A172 (cell line): Measurements from ENCODE around the gene C1QTNF12. TPM values are rescaled to one million over a fixed set of nuclear protein-coding genes. Genes with fewer than 3 reads are reported as not detected.
"Not testable (repeated sequence)": the region's sequence is repeated elsewhere in the genome, so short reads cannot be mapped to it uniquely, and the experiment has no call there.

Source experiments
- DNase-seq: peaks from one replicate; pipeline ENCODE4 v3.0.0-alpha.2; 2015; ENCODE audit warnings: low spot score
- total RNA-seq: library from RNA; depleted of rRNA; stranded (reverse); fragments of >200 nt; shearing (Covaris generic); gene quantifications from 2 replicates; pipeline ENCODE4 v1.2.3, GENCODE V29; 2014; rRNA removed

Gene C1QTNF12
- total RNA-seq, 1 experiment from 2014 or later: not detected

GRCh38 chr1:1199961-1200875 is 46.3 kb downstream of the C1QTNF12 start:
- no peak for DNase-seq

DNA sequence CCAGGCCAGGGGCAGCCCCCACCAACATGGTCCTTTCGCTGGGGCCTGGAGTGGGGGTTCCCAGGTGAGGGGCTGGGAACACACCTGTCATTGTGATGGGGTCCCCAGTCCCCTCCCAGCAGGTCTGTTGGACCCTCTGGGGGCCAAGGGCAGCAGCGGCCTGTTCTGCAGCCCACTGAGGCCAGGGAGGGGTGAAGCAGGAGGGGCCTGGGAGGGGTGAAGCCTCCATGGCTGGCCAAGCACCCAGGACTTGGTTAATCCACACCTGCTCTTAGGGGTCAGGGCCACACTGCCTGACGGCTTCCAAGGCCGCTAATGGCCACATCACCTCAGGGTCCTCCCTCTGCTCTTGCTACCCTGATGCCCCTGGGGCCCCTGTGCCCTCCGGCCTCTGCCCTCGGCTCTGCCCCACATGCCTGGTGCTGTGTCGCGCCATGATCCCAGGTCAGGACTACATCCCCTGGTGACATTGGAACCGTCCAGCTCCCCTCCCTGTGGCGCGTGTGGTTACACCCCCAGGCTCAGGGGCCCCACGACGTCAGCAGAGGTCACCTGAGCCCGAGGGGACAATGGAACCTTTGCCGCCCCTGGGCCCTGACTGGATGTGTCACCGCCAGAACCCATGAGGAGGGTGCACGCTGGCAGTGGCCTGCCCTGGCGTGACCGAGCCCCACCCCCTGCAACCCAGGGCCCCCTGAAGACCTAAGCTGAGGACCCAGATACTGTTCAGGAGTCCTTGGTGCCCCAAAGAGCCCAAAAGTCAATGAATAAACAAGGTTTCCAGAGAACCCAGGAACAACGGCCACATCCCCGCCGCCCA is 47.2 kb downstream of the C1QTNF12 start:
- DNase-seq: no peak

DNA sequence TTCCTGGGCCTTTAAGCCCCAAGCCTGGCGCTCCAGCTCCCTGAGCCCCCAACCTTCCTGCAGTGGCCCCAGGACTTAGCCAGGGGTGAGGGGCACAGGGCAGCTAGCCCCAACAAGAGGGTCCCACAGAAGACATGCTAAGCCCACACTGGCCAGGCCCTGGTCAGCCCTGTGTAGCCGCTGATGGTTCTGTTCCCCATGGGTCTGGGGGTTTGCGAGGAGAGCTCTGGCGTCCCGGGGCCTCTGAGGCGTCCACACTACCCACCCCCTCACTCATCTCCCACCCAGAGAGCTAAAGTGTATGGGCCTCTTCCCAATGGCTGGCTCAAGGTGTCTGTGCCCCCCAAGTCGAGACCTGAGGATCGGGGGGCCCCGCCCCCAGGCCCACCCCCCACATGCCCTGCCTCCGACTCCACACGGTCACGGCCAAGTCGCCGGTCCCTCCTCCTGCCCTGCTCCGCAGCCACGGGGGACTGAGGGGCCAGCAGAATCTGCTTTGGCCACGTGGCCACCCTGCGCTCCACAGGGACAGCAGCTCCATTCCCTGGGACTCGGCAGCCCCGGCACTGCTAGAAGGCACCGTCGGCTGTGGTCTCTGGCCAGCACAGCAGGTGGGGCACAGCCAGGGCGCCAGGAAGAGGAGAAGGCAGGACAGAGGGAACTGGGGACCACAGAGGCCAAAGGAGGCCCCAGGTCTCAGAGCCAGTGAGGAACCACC is 47.9 kb downstream of the C1QTNF12 start:
- no peak for DNase-seq

- no peak for DNase-seq
Measured at GRCh38 chr1:1197551-1198422, 48.7 kb downstream of the C1QTNF12 start.

DNA sequence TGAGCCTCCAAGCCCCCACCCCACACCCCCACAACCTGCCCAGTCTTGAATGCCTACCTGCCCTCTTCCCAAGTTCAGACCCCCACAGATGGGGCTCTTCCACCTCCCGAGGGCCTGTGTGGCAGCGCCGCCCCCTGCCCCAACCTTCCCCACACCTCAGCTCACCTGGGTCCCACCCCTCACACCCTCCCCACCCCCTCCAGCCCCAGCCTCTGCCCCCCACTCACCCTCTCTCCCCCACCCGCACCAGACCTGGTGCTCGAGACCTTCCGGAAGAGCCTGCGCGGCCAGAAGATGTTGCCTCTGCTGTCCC is 49.4 kb downstream of the C1QTNF12 start:
- DNase-seq: no peak

- DNase-seq: no peak
Measured at GRCh38 chr1:1196431-1197187, 49.9 kb downstream of the C1QTNF12 start.

DNA sequence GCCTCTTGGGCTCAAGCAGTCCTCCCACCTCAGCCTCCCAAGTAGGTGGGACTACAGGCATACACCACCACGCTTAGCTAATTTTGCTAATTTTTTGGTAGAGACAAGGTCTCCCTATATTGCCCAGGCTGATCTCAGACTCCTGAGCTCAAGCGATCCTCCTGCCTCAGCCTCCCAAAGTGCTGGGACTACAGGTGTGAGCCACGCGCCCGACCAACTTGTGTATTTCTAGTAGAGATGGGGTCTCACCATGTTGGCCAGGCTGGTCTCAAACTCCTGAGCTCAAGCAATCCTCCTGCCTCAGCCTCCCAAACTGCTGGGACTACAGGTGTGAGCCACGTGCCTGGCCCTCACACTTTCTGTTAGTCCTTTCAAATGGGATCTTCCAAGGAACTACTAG is 50.8 kb downstream of the C1QTNF12 start:
- not testable (repeated sequence) for DNase-seq

DNA sequence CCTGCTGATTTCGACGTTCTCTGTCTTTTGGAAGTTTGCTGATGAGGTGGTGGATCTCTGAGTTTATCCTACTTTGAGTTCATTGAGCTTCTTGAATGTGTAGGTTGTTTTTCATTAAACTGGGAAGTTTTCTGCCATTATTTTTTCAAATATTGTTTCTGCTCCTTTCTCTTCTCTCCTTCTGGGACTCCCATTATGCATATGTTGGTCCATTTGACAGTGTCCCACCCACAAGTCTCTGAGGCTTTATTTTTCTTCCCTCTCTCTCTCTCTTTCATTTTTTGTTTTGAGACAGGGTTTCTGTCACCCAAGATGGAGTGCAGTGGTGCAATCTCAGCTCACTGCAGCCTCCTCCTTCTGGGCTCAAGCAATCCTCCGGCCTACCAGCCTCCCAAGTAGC is 51.8 kb downstream of the C1QTNF12 start:
- DNase-seq: no peak

Other genes starting within 250 kb of the C1QTNF12 start
- gene HES4, start 246.6 kb downstream of the C1QTNF12 start, total RNA-seq: 10.0 and 20.7 TPM in 2 replicates
- 63.5 and 100.0 TPM in 2 replicates for gene ISG15, start 233.2 kb downstream of the C1QTNF12 start, total RNA-seq
- gene AGRN, start 226.6 kb downstream of the C1QTNF12 start, total RNA-seq: 107 and 115 TPM in 2 replicates
- gene RNF223, start 172.4 kb downstream of the C1QTNF12 start, total RNA-seq: not detected in 2 replicates
- 8.2 and 10.0 TPM in 2 replicates for gene C1orf159, start 130.6 kb downstream of the C1QTNF12 start, total RNA-seq
- gene TTLL10, start 72.8 kb downstream of the C1QTNF12 start, total RNA-seq: not detected in 2 replicates
- not detected in 2 replicates for gene TNFRSF18, start 40.1 kb downstream of the C1QTNF12 start, total RNA-seq
- gene TNFRSF4, start 32.6 kb downstream of the C1QTNF12 start, total RNA-seq: not detected in 2 replicates
- gene SDF4, start 14.7 kb downstream of the C1QTNF12 start, total RNA-seq: 93.4 and 109 TPM in 2 replicates
- 30.7 and 38.8 TPM in 2 replicates for gene B3GALT6, start 14.5 kb downstream of the C1QTNF12 start, total RNA-seq
- gene UBE2J2, start 27.1 kb upstream of the C1QTNF12 start, total RNA-seq: 26.2 and 38.0 TPM in 2 replicates
- gene SCNN1D, start 33.7 kb upstream of the C1QTNF12 start, total RNA-seq: 0.83 and 0.93 TPM in 2 replicates
- 37.2 and 37.5 TPM in 2 replicates for gene ACAP3, start 61.2 kb upstream of the C1QTNF12 start, total RNA-seq
- gene PUSL1, start 61.9 kb upstream of the C1QTNF12 start, total RNA-seq: 15.6 and 17.3 TPM in 2 replicates
- gene INTS11, start 77.9 kb upstream of the C1QTNF12 start, total RNA-seq: 48.4 and 56.7 TPM in 2 replicates
- gene CPTP, start 78.1 kb upstream of the C1QTNF12 start, total RNA-seq: 17.0 and 19.5 TPM in 2 replicates
- 0.22 and 0.33 TPM in 2 replicates for gene TAS1R3, start 84.6 kb upstream of the C1QTNF12 start, total RNA-seq
- 47.7 and 58.2 TPM in 2 replicates for gene DVL1, start 102.7 kb upstream of the C1QTNF12 start, total RNA-seq
- gene MXRA8, start 111.8 kb upstream of the C1QTNF12 start, total RNA-seq: 0.24 TPM in 1 of 2 replicates, not detected in the other
- 120 and 123 TPM in 2 replicates for gene AURKAIP1, start 128.5 kb upstream of the C1QTNF12 start, total RNA-seq
- 35.6 and 43.2 TPM in 2 replicates for gene CCNL2, start 152.6 kb upstream of the C1QTNF12 start, total RNA-seq
- 117 and 151 TPM in 2 replicates for gene MRPL20, start 160.6 kb upstream of the C1QTNF12 start, total RNA-seq
- 0.12 TPM in 1 of 2 replicates, not detected in the other for gene ANKRD65, start 174.6 kb upstream of the C1QTNF12 start, total RNA-seq
- 0.91 and 2.0 TPM in 2 replicates for gene VWA1, start 189.0 kb upstream of the C1QTNF12 start, total RNA-seq
- gene ATAD3C, start 203.0 kb upstream of the C1QTNF12 start, total RNA-seq: not detected in 2 replicates
- gene ATAD3B, start 225.0 kb upstream of the C1QTNF12 start, total RNA-seq: 8.0 and 12.0 TPM in 2 replicates